ENCODE results near the gene SLC22A17.
A peak's percentile ranks its signal among the peaks of the same experiment; 100 is the strongest.

SLC22A17 gene

DNA sequence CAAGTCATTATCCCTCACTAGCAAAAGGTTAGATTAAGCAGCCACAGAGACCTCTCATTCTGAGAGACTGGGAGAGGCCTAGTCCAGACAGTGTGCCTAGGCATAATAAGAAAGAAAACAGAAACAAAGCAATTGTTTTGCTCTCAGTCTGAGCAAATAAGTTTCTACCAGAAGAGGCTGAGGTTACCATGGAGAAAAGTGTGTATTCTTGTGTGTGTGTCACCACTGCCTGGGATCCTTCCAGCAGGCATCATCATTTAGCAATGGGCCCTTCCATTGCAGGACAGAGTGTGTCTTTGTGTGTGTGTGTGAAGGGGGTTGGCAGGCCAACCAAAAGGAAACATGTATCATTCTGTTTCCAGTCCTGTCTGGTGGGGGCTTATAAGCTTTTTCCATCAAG lies 8.6 kb upstream of the SLC22A17 start:
- peak; percentile 16 for DNase-seq

DNA sequence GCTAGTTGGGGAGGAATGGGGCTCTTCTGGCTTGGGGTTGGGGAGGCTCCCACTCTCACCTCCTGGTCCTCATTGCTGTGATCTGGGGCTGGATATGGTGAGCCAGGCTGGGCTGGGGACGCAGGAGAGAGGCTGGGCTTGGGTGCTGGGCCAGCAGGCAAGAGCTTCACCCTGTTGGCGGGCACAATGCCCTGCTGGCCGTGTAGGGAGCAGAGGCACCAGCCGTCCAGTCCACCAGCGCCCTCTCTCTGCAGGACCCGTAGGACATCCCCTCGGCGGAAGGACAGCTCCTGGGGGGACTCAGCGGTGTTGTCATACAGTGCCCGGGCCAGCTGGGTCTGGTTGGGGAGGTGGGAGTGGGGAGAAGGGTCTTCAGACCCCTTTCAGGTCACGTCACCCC lies 7.8 kb upstream of the SLC22A17 start:
- no peak for DNase-seq

DNA sequence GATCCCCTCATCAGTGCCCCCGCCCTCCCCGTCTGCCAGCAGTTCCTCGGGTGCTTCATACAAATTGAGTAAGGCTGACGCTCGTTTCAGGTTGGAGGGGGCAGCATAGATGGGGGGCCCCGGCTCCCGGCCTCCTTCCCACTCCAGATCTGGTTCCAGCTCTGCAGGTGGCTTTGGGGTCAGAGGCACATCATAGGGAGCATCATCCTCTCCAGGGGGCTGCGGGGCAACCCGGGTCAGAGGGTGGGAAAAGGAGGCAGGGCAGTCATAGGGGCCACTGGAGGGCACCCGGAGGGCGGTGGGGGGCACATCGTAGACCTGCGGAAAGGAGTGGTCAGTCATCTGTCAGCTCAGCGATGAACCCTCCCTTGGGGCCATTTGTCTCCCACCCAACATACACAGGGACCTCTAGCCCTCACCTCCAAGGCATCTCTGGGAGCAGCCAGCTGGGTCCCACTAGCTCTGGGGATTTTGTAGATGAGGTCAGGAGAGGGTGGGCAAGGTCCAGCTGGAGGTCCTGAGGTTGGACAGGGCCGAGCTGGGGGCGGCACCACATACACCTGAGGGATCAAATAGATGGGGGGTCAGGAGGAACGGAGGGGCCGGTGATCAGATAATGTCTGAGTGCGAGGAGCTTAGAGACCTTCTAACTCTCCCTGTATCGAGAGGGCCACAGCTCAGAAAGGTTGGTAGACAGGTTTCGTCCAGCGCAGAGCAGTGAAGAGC lies 7.2 kb upstream of the SLC22A17 start:
- no peak for DNase-seq

DNA sequence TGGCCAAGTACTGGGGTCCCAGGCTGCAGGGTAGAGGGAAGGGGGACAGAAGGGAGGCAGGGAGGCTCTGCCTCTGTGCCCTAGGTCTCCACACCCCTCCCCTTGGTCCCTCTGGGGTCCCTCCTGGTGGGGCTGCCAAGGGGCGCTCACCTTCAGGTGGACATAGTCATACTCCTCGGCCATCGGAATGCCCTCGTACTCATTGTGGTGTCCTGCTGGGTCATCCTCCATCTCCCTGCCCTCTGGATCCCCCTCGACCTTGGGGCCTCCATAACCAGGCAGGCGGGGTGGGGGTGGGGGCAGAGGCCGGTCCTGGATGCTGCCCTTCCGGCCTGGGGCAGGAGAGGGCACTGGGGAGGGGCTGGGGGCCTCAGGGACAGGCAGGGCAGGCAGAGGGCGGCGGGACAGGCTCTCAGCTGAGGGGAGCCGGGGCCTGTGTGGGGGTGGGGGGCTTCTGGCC lies 6.5 kb upstream of the SLC22A17 start:
- DNase-seq: no peak

DNA sequence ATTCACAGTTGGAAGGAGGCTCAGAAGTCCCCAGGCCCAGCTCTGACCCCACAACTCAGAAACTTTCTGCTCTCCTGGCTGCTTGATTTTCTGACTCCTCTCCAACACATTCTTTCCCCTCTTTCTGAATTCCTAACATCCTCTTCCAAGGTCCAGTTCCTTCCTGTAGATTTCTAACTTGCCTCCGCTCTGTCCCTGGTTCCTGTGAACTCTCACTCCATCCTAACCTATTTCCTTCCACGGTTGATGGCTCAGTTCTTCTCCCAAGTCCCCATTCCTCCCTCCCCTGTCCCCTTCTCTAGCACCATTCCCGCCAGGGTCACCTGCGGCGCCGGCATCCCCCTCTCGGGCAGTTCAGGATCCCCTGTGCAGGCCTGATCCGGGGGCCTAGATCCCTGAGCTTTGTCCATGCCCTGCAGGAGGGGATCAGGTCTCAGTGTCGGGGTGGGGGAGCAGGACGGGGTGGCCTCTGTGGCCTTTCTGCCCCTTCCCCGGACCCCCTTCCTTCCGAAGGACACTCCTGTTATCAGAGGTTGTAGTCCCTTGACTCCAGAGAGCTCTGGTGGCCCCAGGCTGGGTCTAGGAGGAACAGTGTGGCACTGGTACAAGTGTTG lies 6.0 kb upstream of the SLC22A17 start:
- DNase-seq: no peak

DNA sequence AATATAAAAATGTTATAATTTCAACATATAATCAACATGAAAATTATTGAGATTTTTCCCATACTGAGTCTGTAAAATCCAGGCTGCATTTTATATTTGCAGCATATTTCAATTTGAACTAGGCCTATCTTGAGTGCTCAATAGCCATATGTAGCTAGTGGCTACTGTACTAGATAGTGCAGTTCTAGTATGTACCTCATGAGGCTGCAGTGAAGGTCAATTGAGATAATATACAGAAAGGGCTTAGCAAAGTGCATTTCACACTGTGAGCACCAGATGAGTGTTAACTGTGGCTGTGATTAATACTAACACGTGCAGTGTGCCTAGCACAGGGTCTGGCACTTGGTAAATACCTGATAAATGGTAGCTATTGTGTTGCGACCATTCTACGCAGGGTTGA lies 5.4 kb upstream of the SLC22A17 start:
- DNase-seq: no peak

DNA sequence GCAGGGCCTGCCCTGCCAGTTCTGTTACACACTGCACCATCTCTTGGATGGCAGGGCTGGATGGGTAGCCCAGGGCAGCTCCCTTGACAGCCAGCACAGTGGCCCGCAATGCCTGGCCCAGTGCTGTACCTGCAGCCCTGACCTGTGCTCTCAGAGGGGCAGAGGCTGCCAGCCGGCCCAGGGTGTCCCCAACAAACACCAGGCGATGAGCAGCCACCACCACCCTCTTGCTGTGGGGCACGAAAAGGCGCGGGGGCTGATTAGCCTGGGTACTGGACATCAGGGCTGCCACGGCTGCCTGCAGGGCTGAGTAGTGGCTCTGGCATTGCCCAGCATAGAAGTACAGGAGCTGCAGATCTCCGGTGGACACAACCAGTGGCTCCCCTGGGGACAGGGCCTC lies 4.6 kb upstream of the SLC22A17 start:
- no peak for DNase-seq

DNA sequence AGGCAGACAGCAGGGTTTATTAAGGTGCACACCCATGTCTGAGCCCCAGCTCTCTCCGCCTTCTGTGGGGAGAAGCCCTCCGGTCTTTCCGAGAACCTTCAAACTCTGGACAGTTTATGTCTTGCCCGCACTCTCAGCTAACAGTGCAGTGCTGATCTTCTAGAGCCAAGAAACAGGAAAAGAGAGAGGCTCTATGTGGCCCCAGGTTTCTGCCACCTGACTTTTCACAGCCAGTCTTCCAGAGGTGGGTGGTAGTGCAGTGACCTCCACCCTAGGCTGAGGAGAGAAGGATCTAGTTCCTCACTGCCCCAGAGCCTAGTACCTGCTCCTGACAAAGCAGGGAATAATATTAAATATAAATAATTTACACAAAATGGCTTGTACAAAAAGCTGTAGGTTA lies 4.0 kb upstream of the SLC22A17 start:
- no peak for DNase-seq

DNA sequence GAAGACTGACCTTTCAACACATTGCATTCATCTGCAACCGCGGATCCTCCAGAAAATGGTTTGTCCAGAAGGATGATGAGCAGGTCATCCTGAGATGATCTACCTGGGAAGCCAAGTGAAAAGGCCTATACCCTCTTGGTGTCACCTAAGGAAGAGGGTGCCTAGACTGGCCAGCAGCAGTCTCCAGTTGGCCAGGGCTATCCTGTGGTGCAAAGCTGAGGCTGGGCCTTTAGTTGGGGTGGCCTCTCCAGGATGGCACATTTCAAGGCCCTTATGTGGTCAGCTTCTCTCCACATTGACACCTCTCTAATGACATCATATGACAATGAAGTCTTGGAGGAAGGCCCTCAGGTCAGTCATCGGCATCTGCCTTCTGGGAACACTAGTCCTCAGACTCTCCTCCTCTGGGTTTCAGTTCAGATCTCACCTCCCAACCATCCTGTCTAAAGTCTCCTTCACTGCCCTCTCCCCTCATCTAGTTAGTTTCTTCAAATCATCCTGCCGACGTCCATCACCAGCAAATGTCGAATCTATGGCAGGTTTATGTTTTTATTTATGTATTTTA lies 3.3 kb upstream of the SLC22A17 start:
- DNase-seq: no peak

DNA sequence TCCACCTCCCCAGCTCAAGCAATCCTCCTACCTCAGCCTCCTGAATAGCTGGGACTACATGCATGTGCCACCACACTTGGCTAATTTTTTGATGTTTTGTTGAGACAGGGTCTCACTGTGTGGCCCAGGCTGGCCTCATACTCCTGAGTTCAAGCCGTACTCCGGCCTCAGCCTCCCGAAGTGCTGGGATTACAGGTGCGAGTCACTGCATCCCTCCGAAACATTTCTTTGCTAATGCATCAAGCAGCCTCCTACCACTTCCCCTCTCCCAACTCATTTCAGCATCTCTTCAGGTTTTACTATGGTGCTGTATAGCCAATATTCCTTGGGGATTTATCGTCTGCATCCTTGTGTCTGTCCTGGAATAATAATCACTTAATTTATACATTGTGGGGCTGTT lies 2.3 kb upstream of the SLC22A17 start:
- DNase-seq: no peak

DNA sequence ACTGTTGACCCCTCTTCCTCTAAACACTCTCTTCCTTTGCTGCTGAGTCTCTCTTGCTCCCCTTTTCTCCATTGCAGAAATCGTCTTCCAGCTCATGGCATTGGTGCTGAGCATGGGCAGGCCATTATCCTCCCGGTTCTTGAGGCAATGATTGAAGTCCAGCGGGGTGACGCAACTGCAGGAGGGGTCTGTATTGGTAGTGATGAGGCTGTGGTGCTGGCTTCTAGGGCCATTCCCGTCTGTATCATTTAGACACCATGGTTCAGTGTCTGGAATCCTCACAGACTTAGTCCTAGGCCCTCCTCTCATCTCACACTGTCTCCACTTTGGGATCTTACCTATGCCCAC lies 720 bp upstream of the SLC22A17 start:
- DNase-seq: no peak

DNA sequence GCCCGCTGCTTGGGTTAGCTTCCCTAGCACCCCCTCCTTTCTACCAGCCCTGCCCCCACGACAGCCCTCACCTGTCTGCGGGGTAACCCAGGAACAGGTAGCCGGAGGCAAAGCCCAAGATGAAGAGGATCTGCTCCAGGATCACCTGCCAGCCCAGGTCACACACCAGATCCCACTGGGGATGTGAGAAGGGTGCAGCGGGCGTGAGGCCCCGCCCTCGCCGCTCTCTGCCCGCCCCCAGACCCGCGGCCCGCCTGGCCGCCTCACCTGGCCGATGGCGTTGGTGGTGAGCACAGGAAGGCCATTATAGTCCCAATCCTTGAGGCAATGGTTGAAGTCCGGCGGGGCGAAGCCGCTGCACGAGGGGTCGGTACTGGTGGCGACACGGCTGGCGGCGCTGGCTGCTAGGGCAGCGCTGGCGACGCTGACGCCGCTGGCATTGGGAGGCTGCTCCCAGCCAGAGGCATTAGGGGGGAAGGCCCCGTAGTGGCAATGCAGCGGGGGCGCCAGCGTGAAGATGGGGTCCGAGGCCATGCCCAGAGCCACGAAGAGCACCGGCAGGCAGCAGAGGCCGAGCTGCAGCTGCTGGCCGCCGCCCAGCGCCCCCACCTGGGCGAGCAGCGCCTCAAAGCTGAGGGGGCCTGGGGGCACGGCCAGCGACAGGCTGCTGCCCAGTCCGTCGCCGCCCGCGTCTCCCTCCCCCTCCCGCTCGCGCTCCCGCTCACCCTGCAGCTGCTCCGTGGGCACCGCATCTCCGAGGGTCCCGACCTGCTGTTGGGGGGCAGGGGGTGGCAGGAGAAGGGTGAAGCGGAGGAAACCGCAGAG lies 794 bp downstream of the SLC22A17 start:
- no peak for DNase-seq

DNA sequence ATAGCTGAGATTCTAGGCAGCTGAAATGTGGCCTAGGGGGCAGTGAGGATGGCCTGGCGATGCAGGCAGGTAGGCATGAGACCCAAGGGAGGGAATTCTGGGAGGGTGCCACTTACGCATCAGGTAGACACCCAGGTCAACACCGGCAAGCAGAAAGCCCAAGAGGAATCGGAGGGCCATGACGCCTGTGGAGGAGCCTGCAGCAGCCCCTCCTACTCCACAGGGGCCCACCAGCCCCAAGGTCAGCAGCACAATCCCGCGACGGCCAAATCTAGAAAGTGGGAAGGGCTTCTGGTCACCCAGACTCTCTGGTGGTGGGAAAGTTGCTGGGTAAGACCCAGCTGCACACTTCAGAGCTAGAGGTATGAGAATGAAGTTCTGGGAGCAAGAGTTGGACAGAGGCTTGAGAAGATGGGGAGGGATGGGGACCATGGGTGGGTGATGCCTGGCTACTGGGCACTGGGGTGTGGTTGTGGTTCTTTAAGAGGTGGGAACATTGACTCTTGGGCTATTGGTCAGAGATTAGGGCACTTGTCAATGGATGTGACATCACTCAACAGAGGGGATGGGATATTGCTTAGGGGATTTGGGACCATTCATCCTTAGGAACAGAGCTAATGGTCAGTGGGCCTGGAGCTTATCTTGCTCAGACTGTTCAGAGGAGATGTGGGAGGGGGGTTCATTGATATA lies 3.4 kb downstream of the SLC22A17 start:
- no peak for DNase-seq

DNA sequence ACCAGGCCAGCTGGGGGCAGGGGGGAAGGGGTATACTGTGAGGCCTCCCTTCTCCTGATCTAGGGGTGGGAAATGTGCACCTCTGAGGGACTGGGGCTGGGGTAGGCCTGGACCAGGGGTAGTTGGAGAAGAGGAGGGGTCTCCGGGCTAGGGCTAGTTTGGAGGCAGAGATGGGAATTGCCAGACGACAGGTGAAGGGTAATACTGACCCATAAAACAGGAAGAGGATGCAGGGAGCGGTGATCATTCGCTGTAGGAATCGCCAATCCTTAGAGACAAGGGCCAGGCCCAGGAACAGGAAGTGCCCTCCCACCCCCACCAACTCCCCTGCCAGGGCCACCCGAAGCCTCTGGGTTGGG lies 4.4 kb downstream of the SLC22A17 start:
- no peak for DNase-seq

DNA sequence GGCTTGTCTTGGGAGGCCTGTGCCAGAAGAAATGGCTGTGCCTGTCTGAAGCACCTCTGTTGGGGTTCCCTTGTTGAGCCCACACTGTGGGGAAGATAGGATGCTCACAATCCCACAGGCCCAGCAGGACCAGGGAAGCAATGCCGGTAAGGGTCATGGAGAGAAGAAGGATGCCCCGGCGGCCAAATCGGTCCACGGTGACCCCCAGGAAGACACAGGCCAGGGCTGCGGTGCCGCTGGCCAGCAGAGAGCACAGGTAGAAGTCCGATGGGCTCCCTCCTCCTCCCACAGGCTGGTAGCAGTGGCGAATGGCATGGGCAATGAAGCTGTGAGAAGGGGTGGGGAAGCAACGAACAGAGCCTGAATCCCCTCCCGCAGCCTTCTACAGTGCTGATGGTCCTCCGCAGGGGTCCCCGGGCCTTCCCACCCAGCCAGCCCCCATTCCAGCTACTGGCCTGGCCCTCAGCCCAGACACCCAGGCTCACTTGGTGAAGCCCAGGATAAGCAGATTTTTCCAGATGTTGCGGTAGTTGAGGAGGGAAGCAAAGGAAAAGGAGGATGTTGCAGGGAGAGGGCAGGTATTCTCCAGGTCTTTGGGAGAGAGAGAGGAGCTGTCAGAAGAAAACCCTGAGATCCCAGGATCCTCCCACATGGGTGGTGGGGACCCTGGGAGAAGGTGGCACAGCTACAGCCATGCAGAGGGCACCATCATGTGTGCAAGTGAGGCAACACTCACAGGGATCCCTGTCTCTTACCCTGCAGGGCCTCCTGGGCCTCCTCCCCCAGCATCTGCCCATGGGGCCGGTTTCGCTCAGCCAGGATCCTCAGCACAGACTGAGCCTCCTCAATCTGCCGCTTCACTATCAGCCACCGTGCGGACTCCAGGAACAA lies 5.0 kb downstream of the SLC22A17 start:
- DNase-seq: no peak

DNA sequence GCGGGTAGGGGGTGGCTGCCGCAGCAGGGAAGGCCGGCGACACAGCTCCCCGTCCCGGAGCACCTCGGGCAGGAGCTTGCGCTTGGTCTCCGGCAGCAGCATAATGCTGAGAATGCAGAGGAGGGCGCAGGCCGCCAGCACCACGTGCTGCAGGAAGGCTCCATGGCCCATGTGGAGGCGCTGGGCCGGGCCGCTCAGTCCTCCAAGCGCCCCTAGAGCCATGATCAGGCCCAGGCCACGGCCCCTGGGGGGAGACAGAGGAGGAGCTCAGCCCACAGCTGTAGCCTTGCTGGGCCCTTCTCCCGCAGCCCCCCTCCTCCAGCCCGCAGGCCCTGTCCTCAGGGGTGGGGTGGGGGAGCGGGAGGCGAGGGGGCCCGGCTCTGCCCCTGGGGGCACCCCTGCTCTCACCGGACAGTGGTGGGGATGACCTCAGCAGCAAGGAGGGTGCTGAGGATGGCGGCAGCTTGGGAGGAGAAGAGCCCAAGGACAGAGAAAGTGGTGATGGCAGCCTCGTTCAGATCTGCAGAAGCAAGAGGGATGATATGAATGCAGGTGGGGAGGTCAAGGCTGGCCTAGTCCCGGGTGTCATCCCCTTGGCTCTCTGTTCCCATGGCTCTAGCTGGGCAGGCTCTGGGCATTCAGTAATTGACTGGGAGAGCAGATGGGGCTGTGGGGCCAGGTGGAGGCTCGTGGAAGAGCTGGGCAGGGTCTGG lies 5.8 kb downstream of the SLC22A17 start:
- DNase-seq: no peak

DNA sequence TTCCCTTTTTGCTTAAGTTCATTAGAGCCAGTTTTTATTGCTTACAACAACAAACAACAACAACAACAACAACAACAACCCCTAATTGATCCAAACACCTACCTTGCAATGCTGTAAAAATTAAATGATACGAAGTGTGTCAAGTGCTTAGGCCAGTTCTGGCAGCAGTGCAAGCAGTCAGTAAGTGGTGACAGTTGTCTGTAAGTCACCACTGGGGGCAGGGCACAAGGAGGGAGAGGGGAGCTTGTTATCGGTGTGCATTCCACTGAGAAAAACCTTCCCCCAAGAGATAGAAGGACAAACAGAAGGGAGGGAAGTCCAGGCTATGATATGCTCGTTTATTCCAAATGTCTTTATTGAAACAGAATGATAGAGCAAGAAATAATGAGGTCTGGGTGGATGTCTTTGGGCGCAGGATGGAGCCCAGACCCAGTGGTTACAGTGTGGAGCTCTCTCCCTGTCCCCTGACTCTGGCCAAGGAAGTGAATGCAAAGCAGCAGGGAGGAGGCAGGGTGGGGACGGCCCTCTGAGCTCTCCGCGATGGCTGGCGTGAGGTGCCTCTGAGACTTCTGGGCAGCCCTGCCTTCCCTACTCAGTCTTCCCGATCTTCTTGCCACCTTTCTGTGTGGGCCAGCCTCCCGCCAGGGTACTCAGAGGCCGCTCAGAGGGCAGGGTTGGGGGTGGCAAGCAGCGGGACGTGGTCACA lies 6.5 kb downstream of the SLC22A17 start:
- no peak for DNase-seq

DNA sequence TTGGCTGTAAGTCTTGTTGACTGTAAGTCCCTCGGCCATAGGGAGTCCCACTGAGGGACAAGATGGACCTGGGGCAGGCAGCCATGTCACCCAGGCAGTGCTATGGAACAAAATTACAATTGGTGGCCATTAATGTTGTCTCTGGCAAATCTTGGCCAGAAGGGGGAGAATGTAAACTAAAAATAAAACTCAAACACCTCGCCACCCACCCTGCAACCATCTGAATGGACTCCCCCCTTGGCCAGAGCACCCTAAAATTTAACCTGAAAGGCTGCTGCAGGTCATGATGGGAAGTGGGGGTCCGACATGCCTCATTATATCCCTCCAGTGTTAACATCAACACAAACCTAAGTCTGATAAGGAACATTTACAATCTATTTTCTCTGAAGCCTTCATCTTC lies 8.2 kb downstream of the SLC22A17 start:
- DNase-seq: no peak

DNA sequence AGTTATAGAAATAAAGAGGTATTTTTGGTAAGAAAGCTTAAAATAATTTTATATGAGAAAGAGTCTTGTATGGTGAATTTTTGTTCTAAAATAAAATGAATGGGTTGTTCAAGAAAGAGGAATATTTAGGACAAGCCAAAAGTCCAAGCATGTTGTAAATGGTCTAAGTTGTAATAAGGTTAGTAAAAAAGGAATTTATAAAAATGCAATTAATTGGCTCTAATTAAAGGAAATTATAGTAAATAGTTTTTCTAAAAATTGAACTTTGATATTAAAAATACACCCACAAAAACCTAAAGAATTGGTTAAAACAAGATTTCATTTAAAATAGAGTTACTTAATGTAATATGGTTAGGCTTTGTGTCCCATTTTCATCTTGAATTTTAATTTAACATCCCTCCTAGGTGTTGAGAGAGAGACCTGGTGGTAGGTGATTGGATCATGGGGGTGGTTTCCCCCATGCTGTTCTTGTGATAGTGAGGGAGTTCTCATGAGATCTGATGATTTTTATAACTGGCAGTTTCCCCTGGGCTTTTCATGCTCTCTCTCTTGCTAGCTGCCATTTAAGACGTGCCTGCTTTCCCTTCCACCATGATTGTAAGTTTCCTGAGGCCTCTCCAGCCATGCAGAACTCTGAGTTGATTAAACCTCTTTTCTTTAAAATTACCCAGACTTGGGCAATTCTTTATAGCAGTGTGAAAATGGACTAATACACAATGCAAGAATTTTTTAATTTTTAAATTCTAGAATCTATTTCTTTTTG lies 13.0 kb downstream of the SLC22A17 start:
- no peak for DNase-seq

DNA sequence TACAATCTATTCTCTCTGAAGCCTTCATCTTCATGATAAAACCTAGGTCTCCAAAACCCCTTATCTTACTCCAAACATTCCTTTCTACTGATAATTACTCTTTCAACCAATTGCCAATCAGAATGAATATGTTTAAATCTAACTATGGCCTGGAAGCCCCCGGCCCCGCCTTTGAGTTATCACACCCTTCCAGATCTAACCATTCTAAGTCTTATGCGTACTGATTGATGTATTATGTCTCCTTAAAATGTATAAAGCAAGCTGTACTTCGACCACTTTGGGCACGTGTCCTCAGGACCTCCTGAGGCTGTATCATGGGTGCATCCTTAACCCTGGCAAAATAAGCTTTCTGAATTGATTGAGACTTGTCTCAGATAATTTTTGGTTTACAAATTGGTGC lies 17.1 kb downstream of the SLC22A17 start:
- no peak for DNase-seq

Data from eye (tissue), 1 donor.